ENCODE results near the gene OR2T35. TPM values are rescaled to one million over a fixed set of nuclear protein-coding genes. Genes with fewer than 3 reads are reported as not detected.
"Not testable (repeated sequence)": the region's sequence is repeated elsewhere in the genome, so short reads cannot be mapped to it uniquely, and the experiment has no call there.

Gene OR2T35
- total and polyA plus RNA-seq, 9 of the 15 experiments (the other 6 are each of a cell fraction or from before 2014, with no cell fraction given): not detected

- H4K20me1 ChIP-seq (replicated peaks; ENCODE audit: control insufficient read depth, insufficient read depth, low read length); H2AFZ ChIP-seq (ENCODE audit: low read depth, low read length); H3K36me3 ChIP-seq (ENCODE audit: control insufficient read depth, insufficient read depth, low read length); H3K9me3 ChIP-seq (replicated peaks; ENCODE audit: control insufficient read depth, insufficient read depth, low read depth, low read length); BruUV-seq (replicated peaks); H3K9me1 ChIP-seq (ENCODE audit: control insufficient read depth, insufficient read depth, low read length); H3K79me2 ChIP-seq (ENCODE audit: control insufficient read depth, insufficient read depth, low read length); POLR2A ChIA-PET; H3K27me3 ChIP-seq (ENCODE audit: control insufficient read depth in 2 of 2, insufficient read depth in 2 of 2, low read length in 2 of 2); DNase-seq (ENCODE audit: extremely low read depth in 1 of 4, low spot score in 3 of 4); in situ Hi-C loops (cut with MboI); H3K9ac ChIP-seq (ENCODE audit: insufficient read depth in 1 of 2, low read depth in 2 of 2, low read length in 2 of 2); FAIRE-seq; H3K4me1 ChIP-seq (replicated peaks in 1 of 2; ENCODE audit: control insufficient read depth in 2 of 2, insufficient read depth in 2 of 2, low read length in 2 of 2); CTCF ChIA-PET (ENCODE audit: low intra/inter-chr PET ratio); ATAC-seq; H3K27ac ChIP-seq (ENCODE audit: extremely low read depth, low read depth, low read length); H3K4me2 ChIP-seq (ENCODE audit: insufficient read depth, low read length); intact Hi-C loops (cut with micrococcal nuclease); H3K4me3 ChIP-seq: not testable (repeated sequence)
- 0% methylated on average over 5 of the region's 5 CpGs for WGBS (ENCODE audit: insufficient coverage, low coverage, missing lambda C conversion rate)
These were observed 18.6 kb upstream of the OR2T35 start for GRCh38 chr1:248663453-248664328.

- H3K9me3 ChIP-seq (replicated peaks; ENCODE audit: control insufficient read depth, insufficient read depth, low read depth, low read length); FAIRE-seq; H3K27me3 ChIP-seq (ENCODE audit: control insufficient read depth in 2 of 2, insufficient read depth in 2 of 2, low read length in 2 of 2); POLR2A ChIA-PET; H2AFZ ChIP-seq (ENCODE audit: low read depth, low read length); H4K20me1 ChIP-seq (replicated peaks; ENCODE audit: control insufficient read depth, insufficient read depth, low read length); H3K27ac ChIP-seq (ENCODE audit: extremely low read depth, low read depth, low read length); DNase-seq (ENCODE audit: extremely low read depth in 1 of 4, low spot score in 3 of 4); H3K79me2 ChIP-seq (ENCODE audit: control insufficient read depth, insufficient read depth, low read length); ATAC-seq; CTCF ChIA-PET (ENCODE audit: low intra/inter-chr PET ratio); H3K4me2 ChIP-seq (ENCODE audit: insufficient read depth, low read length); BruUV-seq (replicated peaks); H3K4me3 ChIP-seq; H3K9ac ChIP-seq (ENCODE audit: insufficient read depth in 1 of 2, low read depth in 2 of 2, low read length in 2 of 2); in situ Hi-C loops (cut with MboI); H3K36me3 ChIP-seq (ENCODE audit: control insufficient read depth, insufficient read depth, low read length); H3K9me1 ChIP-seq (ENCODE audit: control insufficient read depth, insufficient read depth, low read length); H3K4me1 ChIP-seq (replicated peaks in 1 of 2; ENCODE audit: control insufficient read depth in 2 of 2, insufficient read depth in 2 of 2, low read length in 2 of 2); intact Hi-C loops (cut with micrococcal nuclease): not testable (repeated sequence)
- WGBS (ENCODE audit: insufficient coverage, low coverage, missing lambda C conversion rate): under 1% methylated on average over 4 of the region's 6 CpGs
These were observed 11.7 kb upstream of the OR2T35 start for GRCh38 chr1:248656797-248657196.

GRCh38 chr1:248655354-248655753 is 10.3 kb upstream of the OR2T35 start, which contains the start of gene OR2T27:
Gene OR2T27, minus strand, starts transcription at chr1:248655528. Its CDS starts 4,644 bp downstream, at chr1:248650884.
- H3K4me1 ChIP-seq (replicated peaks in 1 of 2; ENCODE audit: control insufficient read depth in 2 of 2, insufficient read depth in 2 of 2, low read length in 2 of 2); ATAC-seq; DNase-seq (ENCODE audit: extremely low read depth in 1 of 4, low spot score in 3 of 4); H4K20me1 ChIP-seq (replicated peaks; ENCODE audit: control insufficient read depth, insufficient read depth, low read length); CTCF ChIA-PET (ENCODE audit: low intra/inter-chr PET ratio); H3K27me3 ChIP-seq (ENCODE audit: control insufficient read depth in 2 of 2, insufficient read depth in 2 of 2, low read length in 2 of 2); H3K4me2 ChIP-seq (ENCODE audit: insufficient read depth, low read length); FAIRE-seq; H3K9me1 ChIP-seq (ENCODE audit: control insufficient read depth, insufficient read depth, low read length); H3K79me2 ChIP-seq (ENCODE audit: control insufficient read depth, insufficient read depth, low read length); H2AFZ ChIP-seq (ENCODE audit: low read depth, low read length); H3K27ac ChIP-seq (ENCODE audit: extremely low read depth, low read depth, low read length); H3K9me3 ChIP-seq (replicated peaks; ENCODE audit: control insufficient read depth, insufficient read depth, low read depth, low read length); H3K9ac ChIP-seq (ENCODE audit: insufficient read depth in 1 of 2, low read depth in 2 of 2, low read length in 2 of 2); BruUV-seq (replicated peaks); H3K36me3 ChIP-seq (ENCODE audit: control insufficient read depth, insufficient read depth, low read length); H3K4me3 ChIP-seq; POLR2A ChIA-PET; intact Hi-C loops (cut with micrococcal nuclease); in situ Hi-C loops (cut with MboI): not testable (repeated sequence)
- no CpG with 5 or more reads among the region's 3 CpGs for WGBS (ENCODE audit: insufficient coverage, low coverage, missing lambda C conversion rate)
